ENCODE data around the gene ATG14.

DNA sequence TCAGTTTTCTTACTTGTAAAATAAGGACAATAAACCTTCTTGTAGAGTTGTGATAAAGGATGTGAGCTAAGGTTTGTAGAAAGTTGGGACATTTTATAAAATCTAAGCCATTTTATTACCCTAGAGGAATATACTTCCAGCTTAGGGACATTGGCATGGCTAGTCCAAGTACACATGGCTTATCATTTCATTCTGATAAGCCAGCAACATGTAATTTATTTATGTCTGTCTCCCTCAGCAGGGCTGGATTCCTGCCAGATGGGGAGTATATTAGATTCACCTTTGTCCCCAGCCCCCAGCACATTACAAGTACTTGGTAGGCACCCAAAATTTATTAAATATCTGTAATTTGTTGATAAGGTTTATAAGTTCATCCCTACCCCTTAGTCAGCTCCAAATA is 6.3 kb upstream of the ATG14 start:
- TF ChIP-seq ZNF580 (tag by site-specific recombination; IDR thresholded peaks at IDR 0.05) (no peak), ZNF426 (tag by site-specific recombination; IDR thresholded peaks at IDR 0.05) (no peak), ZNF362 (tag by site-specific recombination; IDR thresholded peaks at IDR 0.05) (no peak), ZNF777 (tag by site-specific recombination; IDR thresholded peaks at IDR 0.05; ENCODE audit: borderline replicate concordance) (no peak), ZNF335 (tag by site-specific recombination; conservative IDR thresholded peaks at IDR 0.05) (no peak)
- TF ChIP-seq, protein P1, sequence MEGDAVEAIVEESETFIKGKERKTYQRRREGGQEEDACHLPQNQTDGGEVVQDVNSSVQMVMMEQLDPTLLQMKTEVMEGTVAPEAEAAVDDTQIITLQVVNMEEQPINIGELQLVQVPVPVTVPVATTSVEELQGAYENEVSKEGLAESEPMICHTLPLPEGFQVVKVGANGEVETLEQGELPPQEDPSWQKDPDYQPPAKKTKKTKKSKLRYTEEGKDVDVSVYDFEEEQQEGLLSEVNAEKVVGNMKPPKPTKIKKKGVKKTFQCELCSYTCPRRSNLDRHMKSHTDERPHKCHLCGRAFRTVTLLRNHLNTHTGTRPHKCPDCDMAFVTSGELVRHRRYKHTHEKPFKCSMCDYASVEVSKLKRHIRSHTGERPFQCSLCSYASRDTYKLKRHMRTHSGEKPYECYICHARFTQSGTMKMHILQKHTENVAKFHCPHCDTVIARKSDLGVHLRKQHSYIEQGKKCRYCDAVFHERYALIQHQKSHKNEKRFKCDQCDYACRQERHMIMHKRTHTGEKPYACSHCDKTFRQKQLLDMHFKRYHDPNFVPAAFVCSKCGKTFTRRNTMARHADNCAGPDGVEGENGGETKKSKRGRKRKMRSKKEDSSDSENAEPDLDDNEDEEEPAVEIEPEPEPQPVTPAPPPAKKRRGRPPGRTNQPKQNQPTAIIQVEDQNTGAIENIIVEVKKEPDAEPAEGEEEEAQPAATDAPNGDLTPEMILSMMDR (tag by site-specific recombination; IDR thresholded peaks at IDR 0.05), result no peak
